Limb (tissue), 2 donors: ENCODE data around the gene RGS6.

Experiments used
- DNase-seq, 2 donors: peaks; one replicate each; pipeline ENCODE4 v3.0.0-alpha.2; 2016; ENCODE audit errors: extremely low spot score in 2 of 2

Gene RGS6

GRCh38 chr14:72154645-72155378 is 222.6 kb downstream of the RGS6 start:
- DNase-seq, result no peak

GRCh38 chr14:72155379-72155993 is 223.3 kb downstream of the RGS6 start:
- no peak for DNase-seq

- no peak for DNase-seq
Observed at GRCh38 chr14:72164420-72165228, 232.4 kb downstream of the RGS6 start.

GRCh38 chr14:72165229-72165698 is 233.0 kb downstream of the RGS6 start:
- no peak for DNase-seq

- DNase-seq, result no peak
Observed at GRCh38 chr14:72169521-72169920, 237.3 kb downstream of the RGS6 start.

GRCh38 chr14:72172049-72172448 is 239.8 kb downstream of the RGS6 start:
- no peak for DNase-seq

- no peak for DNase-seq
Observed at GRCh38 chr14:72172597-72172996, 240.4 kb downstream of the RGS6 start.

GRCh38 chr14:72173038-72173720 is 240.9 kb downstream of the RGS6 start:
- DNase-seq, result no peak

- DNase-seq, result no peak
Observed at GRCh38 chr14:72177251-72177650, 245.0 kb downstream of the RGS6 start.

- no peak for DNase-seq
Observed at GRCh38 chr14:72178517-72178916, 246.3 kb downstream of the RGS6 start.

GRCh38 chr14:72182708-72183432 is 250.6 kb downstream of the RGS6 start:
- DNase-seq, result no peak

GRCh38 chr14:72183631-72184030 is 251.4 kb downstream of the RGS6 start:
- DNase-seq, result no peak

GRCh38 chr14:72186523-72186922 is 254.3 kb downstream of the RGS6 start:
- DNase-seq, result peak in 1 of 2 donors; percentile 39

- no peak for DNase-seq
Observed at GRCh38 chr14:72196237-72197015, 264.2 kb downstream of the RGS6 start.

- DNase-seq, result no peak
Observed at GRCh38 chr14:72201645-72202044, 269.4 kb downstream of the RGS6 start.

- DNase-seq, result no peak
Observed at GRCh38 chr14:72213424-72213823, 281.2 kb downstream of the RGS6 start.

- no peak for DNase-seq
Observed at GRCh38 chr14:72215080-72215479, 282.9 kb downstream of the RGS6 start.

- no peak for DNase-seq
Observed at GRCh38 chr14:72217135-72217534, 284.9 kb downstream of the RGS6 start.

GRCh38 chr14:72222046-72222445 is 289.8 kb downstream of the RGS6 start:
- DNase-seq, result no peak

GRCh38 chr14:72236629-72237028 is 304.4 kb downstream of the RGS6 start:
- no peak for DNase-seq
